SU-DHL-6 (cell line): ENCODE measurements around the gene ANTXR1.

Experiments used
- CTCF ChIP-seq: fragments of 200-600 bp; sonication (generic); IDR thresholded peaks from one replicate; pipeline ENCODE4 v1.5.1; 2017; ENCODE audit warnings: antibody characterized with exemption, mild to moderate bottlenecking, low read length, moderate library complexity; ENCODE audit not compliant: insufficient read depth, poor library complexity, severe bottlenecking
- EZH2phosphoT487 ChIP-seq: fragments of 200-600 bp; sonication (generic), shearing (Covaris generic); conservative IDR thresholded peaks from 2 replicates; pipeline ENCODE4 v1.6.1; 2018; ENCODE audit warnings: mild to moderate bottlenecking, antibody characterized with exemption, low read length, moderate library complexity, mixed read lengths

- TF ChIP-seq CTCF (no peak), EZH2phosphoT487 (no peak)
These were observed 52.9 kb downstream of the ANTXR1 start for GRCh38 chr2:69065735-69066336.
